H1 (cell line): Measurements from ENCODE around the gene ARMH3.

Source experiments
- ASH2L ChIP-seq: fragments of 200-600, 300-600 bp; sonication (generic); IDR thresholded peaks from one replicate; pipeline ENCODE4 v1.7.1; 2017; ENCODE audit warnings: low read length
- ZNF274 ChIP-seq: IDR thresholded peaks from 2 replicates; pipeline ENCODE4 v1.7.0; 2012; ENCODE audit warnings: low read length, borderline replicate concordance; ENCODE audit errors: extremely low read depth

- TF ChIP-seq ZNF274 (no peak), ASH2L (no peak)
Measured at GRCh38 chr10:102009801-102010425, 46.1 kb downstream of the ARMH3 start.
